Uterus (tissue), 2 donors: ENCODE measurements around the gene TRIM45.

Source experiments
- POLR2A ChIP-seq, 2 donors: fragments of 450-650 bp; IDR thresholded peaks; one replicate each; pipeline ENCODE4 v1.6.1; 2016; ENCODE audit warnings: antibody characterized with exemption in 2 of 2, mild to moderate bottlenecking in 1 of 2, moderate library complexity in 1 of 2
- TF ChIP-seq, protein P1 (sequence below), 4 experiments: fragments of 200-600 bp in 2 of 4; fragments of 450-650 bp in 2 of 4; sonication (generic) in 2 of 4; IDR thresholded peaks; one replicate each; pipeline ENCODE4 v1.5.1; 2016 to 2019; ENCODE audit warnings: antibody characterized with exemption in 4 of 4, mild to moderate bottlenecking in 2 of 4, moderate library complexity in 1 of 4

DNA sequence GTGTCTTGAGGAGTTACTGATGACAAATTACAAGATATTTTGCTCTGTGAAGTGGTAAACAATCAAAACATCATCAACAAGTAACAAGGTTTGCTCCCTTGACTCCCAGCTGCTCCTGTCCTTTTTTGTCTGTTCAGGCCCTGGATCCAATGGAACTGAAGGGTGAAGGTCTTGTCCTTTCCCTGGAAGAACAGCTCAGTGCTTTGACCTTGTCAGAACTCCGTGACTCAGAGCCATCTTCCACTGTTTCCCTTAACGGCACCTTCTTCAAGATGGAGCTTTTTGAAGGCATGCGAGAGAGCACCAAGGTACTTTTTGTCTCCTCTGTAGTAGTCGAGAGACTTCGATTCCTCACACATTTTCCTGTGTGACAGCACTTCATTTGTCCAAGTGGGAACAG, 29.0 kb downstream of the TRIM45 start:
- TF ChIP-seq, protein P1, sequence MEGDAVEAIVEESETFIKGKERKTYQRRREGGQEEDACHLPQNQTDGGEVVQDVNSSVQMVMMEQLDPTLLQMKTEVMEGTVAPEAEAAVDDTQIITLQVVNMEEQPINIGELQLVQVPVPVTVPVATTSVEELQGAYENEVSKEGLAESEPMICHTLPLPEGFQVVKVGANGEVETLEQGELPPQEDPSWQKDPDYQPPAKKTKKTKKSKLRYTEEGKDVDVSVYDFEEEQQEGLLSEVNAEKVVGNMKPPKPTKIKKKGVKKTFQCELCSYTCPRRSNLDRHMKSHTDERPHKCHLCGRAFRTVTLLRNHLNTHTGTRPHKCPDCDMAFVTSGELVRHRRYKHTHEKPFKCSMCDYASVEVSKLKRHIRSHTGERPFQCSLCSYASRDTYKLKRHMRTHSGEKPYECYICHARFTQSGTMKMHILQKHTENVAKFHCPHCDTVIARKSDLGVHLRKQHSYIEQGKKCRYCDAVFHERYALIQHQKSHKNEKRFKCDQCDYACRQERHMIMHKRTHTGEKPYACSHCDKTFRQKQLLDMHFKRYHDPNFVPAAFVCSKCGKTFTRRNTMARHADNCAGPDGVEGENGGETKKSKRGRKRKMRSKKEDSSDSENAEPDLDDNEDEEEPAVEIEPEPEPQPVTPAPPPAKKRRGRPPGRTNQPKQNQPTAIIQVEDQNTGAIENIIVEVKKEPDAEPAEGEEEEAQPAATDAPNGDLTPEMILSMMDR (IDR thresholded peaks at IDR 0.05), result no peak
- no peak for TF ChIP-seq POLR2A (IDR thresholded peaks at IDR 0.05)
